ENCODE data around the gene KIF27. TPM values are rescaled to one million over a fixed set of nuclear protein-coding genes. Genes with fewer than 3 reads are reported as not detected.

KIF27 gene
- total and polyA plus RNA-seq, 2 of the 4 experiments (the other 2 are of a cell fraction): 0.60 to 1.6 TPM

GRCh38 chr9:83800236-83801033 lies 120.8 kb downstream of the KIF27 start:
- no peak overlapping the region for H3K23ac ChIP-seq (ENCODE audit: low read depth, low read length)
- no peak for DNase-seq
- H3K18ac ChIP-seq (ENCODE audit: low read depth, low read length): no peak overlapping the region
- no peak for ATAC-seq (ENCODE audit: low read depth)
- no peak overlapping the region for H3K27ac ChIP-seq (ENCODE audit: insufficient read depth, low read length)
- intact Hi-C loops (cut with micrococcal nuclease) (no loop called here), dilution Hi-C loops (cut with HindIII; ENCODE audit: low sequenced_read_pairs, unreplicated experiment) (no loop called here), in situ Hi-C loops (cut with MboI; ENCODE audit: low sequenced_read_pairs) (no loop called here)
- no peaks in the 10 kb centered on the region for H3K4me1 ChIP-seq (ENCODE audit: control insufficient read depth, insufficient read depth, low read length)
- POLR2A ChIA-PET (ENCODE audit: unreplicated experiment): no interaction called here
- no peak overlapping the region for H4K8ac ChIP-seq (ENCODE audit: low read depth in 2 of 2, low read length in 2 of 2)
- H2BK120ac ChIP-seq (ENCODE audit: low read depth, low read length): no peak overlapping the region
- no peak overlapping the region for H3K4me3 ChIP-seq (ENCODE audit: insufficient read depth, low read depth, low read length)
- H2AK5ac ChIP-seq (ENCODE audit: low read depth, low read length): no peak overlapping the region
- no peaks in the 10 kb centered on the region for H3K79me1 ChIP-seq (ENCODE audit: low read depth in 1 of 2, low read length in 2 of 2)
- no peak overlapping the region for H2BK15ac ChIP-seq (ENCODE audit: low read depth, low read length)
- H3K4me2 ChIP-seq (ENCODE audit: low read depth, low read length): no peak overlapping the region
- no peaks in the 10 kb centered on the region for H3K9me3 ChIP-seq (ENCODE audit: control insufficient read depth, insufficient read depth, low read length)
- no TSS peak for BruUV-seq (replicated peaks)
- H4K20me1 ChIP-seq (ENCODE audit: insufficient read depth, low read length): no peaks in the 10 kb centered on the region
- H2BK5ac ChIP-seq (ENCODE audit: low read depth, low read length, poor library complexity, severe bottlenecking): no peak overlapping the region
- H4K91ac ChIP-seq (ENCODE audit: insufficient read depth, low read depth, low read length): no peak overlapping the region
- H3K9me1 ChIP-seq (ENCODE audit: insufficient read depth, low read length): no peaks in the 10 kb centered on the region
- H2AFZ ChIP-seq (replicated peaks; ENCODE audit: low read length, poor library complexity): no peak overlapping the region
- no peak overlapping the region for H4K5ac ChIP-seq (ENCODE audit: low read depth, low read length)
- CTCF ChIA-PET: no interaction called here
- no peak overlapping the region for H2BK20ac ChIP-seq (ENCODE audit: low read depth, low read length)
- H3K27me3 ChIP-seq (ENCODE audit: control insufficient read depth, insufficient read depth, low read length): no peaks in the 10 kb centered on the region
- H3K9ac ChIP-seq (ENCODE audit: low read depth, low read length): no peak overlapping the region
- TF ChIP-seq RCOR1 (IDR thresholded peaks at IDR 0.05; ENCODE audit: insufficient replicate concordance, low read length) (no peak), RAD21 (IDR thresholded peaks at IDR 0.05; ENCODE audit: low read length) (no peak), MAZ (IDR thresholded peaks at IDR 0.05; ENCODE audit: borderline replicate concordance, low read depth, low read length) (no peak), CEBPB (IDR thresholded peaks at IDR 0.05; ENCODE audit: low read depth, low read length) (no peak), NFE2L2 (IDR thresholded peaks at IDR 0.05; ENCODE audit: low read depth, low read length) (no peak), RFX5 (IDR thresholded peaks at IDR 0.05; ENCODE audit: low read depth, low read length) (no peak), SMC3 (IDR thresholded peaks at IDR 0.05; ENCODE audit: low read depth, low read length) (no peak), CTCF (conservative IDR thresholded peaks at IDR 0.05; ENCODE audit: low read depth, low read length) (no peak), FOS (IDR thresholded peaks at IDR 0.05; ENCODE audit: low read depth, low read length) (no peak), ELK1 (IDR thresholded peaks at IDR 0.05; ENCODE audit: borderline replicate concordance, low read depth, low read length) (no peak), POLR2A (IDR thresholded peaks at IDR 0.05; ENCODE audit: low read depth, low read length) (no peak), CHD1 (IDR thresholded peaks at IDR 0.05; ENCODE audit: low read depth, low read length) (no peak), USF2 (IDR thresholded peaks at IDR 0.05; ENCODE audit: low read depth, low read length) (no peak), MAFK (IDR thresholded peaks at IDR 0.05; ENCODE audit: low read depth, low read length) (no peak)
- 80% methylated on average over 5 of the region's 13 CpGs; no CpG with 5 or more reads in 1 of the 2 experiments for WGBS, 2 experiments (ENCODE audit: extremely low coverage in 2 of 2, insufficient read length in 1 of 2)
- H3K36me3 ChIP-seq (ENCODE audit: control insufficient read depth, insufficient read depth, low read length): no peaks in the 10 kb centered on the region
- H3K4ac ChIP-seq (ENCODE audit: low read depth, low read length): no peak overlapping the region
- no peak overlapping the region for H3K56ac ChIP-seq (ENCODE audit: extremely low read depth, insufficient read depth, low read length)
- H2AK9ac ChIP-seq (replicated peaks; ENCODE audit: low read depth, low read length, poor library complexity): peak overlapping the region; percentile 37
- H3K14ac ChIP-seq (replicated peaks; ENCODE audit: low read depth, low read length): no peak overlapping the region
